Epidermal melanocyte (primary cell): ENCODE data around the gene NADSYN1.

Source experiments
- DNase-seq: peaks from one replicate; pipeline ENCODE4 v3.0.0; 2011; ENCODE audit warnings: low spot score; ENCODE audit not compliant: insufficient read length

The NADSYN1 gene

DNA sequence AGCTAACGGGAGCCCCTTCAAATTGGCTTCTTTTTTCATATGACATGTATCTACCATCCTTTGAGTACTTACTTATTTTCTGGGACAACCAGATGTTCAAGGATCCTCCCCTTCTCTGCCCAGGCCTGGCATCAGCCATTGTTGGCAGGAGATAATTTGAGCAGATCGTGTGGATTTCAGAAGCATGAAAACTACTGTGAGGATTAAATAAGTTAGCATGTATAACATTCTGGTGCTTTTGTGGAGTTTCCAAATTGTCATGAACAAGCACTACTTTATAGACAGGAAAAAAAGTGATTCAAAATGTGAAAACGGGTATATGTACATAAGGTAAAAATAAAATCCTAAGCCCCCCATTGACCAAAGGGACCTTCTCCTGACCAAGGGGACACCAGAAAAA lies 2.1 kb upstream of the NADSYN1 start:
- no peak for DNase-seq

DNA sequence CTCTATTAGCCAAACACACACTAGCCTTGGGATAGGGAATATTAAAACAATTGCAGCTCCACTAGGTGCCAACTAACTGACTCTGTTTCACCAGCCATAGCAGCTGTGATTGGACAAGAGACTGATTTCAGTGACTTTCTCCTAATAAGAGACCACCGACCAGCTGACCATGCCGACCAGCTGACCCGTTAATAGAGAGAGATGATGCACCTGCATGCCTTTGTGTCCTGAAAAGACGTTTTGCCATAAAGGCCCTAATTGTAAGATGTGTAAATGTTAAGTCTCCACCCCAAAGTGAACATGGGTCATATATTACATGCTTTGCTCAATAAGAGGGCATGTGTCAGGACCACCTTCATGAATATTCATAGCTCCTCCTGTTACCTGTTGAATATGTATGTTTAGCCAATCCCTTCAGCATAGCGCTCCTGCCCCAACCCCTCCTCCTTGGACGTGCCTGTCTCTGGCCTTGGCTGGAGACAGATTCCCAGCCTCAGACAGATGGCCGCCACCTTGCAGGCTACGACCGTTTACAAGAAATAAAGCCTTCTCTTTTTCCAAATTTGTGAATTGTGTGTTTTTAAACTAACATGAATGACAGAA lies 1.3 kb upstream of the NADSYN1 start:
- no peak for DNase-seq

DNA sequence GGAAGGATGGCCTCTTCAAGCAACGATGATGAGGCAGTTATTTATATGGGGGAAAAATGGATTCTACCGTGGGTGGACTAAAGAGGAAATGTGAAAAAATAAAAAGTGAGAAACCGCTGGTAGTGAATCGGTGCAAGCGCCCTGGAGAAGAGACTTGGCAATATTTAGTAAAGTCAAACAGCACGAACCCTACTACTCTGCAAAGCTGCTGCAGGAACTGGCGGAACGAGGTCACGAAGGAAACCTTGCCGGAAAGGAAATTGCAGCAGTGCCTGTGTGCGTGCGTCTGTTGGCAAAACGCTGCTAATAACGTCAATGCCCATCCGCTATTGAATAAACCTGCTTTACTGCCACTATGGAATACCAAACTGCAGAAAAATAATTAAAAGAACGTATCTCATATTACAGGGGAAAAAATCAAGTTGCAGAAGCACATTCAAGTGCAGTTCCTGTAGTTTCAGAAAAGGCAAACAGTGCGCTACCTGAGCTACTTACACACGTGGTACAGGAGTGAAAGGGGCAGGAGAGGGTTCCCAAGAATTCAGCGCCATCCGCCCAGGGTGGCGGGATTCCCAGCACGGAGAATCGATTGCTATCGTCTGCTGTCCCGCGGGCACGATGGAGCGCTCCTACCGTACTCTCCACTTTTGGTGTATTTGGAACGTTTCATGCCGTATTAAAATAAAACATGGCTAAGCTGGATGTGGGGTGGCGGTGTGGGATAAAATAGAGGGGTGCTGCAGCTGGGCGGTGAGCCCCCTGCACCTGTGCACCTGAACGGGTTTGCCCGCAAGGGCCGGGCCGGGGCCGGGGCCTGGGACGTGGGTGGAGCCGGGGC lies 585 bp upstream of the NADSYN1 start:
- no peak for DNase-seq

DNA sequence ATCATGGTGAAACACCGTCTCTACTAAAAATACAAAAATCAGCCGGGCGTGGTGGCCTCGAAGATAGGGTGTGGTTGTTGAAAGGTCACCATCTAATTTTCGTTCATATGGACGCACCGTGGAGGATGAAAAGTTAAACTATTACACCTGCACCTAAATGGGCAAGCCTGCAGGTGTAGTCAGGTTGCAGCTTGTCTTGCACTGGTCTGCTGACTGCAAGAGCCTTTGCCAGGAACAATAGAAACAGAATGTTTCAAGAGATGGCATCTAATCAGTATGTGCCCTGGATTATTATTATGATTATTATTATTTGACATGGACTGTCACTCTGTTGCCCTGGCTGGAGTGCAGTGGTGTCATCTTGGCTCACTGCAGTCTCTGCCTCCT lies 908 bp downstream of the NADSYN1 start:
- no peak for DNase-seq

DNA sequence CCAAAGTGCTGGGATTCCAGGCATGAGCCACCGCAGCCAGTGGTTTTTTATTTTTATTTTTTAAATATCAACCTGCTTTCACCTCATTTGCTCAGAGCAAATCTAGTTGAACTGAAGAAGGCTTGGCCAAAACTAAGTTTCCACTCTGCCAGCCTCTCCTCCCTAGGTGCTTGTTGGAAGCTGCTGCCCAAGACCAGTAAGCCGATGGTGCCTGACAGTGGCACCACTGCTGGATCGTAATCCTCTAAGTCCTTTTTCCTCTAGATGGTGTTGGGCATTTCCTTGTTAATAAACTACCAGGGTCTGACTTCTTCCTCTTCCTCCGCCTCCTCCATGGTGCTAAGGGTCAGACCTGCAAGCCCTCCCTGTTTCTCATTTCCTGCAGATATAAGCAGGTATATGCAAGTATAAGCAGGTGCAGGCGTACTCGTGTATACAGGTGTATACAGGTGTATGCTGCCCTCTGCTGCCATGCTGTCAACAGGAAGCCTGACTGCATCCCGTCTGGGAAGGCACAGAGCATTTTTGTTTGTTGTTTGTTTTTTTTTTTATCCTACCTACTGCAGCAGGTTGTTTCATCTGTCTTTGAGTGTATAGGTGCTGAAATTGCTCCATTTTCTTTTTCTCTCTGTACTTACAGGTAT lies 1.6 kb downstream of the NADSYN1 start:
- no peak for DNase-seq

DNA sequence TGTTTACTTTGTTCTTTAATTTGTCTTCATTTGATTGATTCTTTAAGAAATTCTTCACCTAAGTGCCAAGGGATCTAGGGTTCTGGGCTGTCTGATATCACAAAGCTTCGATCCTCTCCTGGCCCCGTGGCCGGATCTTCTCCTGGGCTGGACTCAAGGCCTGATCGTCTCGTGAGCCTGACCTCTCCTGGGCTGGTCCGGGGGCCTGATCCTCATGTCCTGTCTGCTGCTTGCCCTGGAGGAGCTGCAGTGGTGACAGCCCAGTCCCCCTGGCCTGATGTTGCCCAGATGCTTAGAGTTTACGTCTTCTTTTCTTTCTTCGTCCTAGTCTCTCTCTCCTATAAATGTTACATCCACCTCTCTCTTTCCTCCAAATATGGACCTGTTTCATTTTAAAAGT lies 3.3 kb downstream of the NADSYN1 start:
- no peak for DNase-seq

DNA sequence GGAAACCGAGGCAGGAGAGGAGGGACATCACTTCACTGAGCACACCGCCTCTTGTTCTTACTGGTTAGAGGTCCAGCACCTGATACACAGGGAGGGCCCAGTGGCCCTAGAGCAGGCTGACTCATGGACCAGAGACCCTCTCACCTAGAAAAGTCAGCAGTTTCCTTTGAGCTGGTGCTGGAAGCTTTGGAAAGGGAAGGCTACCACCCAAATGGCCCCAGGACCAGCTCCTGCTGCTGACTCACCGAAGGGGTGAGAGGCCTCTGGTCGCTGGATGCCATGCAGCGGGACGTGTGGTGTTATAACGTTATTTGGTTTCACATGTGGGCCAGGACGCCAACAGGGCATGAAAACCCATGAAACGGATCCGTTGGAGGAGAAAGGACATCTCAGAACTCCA lies 3.8 kb downstream of the NADSYN1 start:
- no peak for DNase-seq

DNA sequence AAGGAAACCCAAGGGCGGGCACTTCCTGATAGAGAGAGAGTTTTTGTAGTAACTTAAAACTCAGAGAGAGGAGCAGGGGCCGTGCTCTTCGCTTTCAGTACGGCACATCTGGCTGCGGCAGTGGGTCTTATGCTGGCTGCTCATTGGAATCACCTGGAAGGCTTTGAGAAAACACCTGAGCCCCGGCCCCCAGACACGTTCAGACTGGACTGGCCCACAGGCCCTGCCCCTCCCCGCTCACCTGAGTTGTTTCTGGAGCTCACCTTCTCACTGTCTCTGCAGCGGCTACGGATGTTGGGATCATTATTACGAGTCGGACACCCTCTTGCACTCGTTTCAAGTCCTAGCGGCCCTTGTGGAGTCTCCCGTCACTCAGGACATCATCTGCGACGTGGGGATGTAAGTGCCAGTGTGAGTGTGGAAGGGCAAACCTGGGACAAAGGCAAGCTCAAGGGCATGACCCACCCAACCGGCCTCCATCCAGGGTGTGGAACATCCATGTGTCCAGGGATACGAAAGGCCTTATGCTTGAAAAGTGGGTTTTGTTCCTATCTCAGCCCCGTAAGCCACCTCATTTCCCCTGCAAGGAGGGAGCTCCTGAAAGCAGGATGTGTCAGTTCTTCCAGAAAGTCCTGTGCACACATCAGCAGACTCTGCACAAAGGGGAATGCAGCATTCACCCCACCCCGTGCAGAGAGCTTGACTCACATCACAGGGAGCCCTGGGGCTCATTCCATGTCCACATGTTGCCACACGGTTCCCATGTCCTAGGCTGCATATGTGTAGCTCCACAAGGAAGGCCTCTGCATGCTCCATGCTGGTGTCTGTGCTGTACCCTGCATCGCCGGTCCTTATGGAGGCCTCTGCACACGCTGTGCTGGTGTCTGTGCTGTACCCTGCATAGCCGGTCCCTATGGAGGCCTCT lies 5.4 kb downstream of the NADSYN1 start:
- DNase-seq, result no peak

DNA sequence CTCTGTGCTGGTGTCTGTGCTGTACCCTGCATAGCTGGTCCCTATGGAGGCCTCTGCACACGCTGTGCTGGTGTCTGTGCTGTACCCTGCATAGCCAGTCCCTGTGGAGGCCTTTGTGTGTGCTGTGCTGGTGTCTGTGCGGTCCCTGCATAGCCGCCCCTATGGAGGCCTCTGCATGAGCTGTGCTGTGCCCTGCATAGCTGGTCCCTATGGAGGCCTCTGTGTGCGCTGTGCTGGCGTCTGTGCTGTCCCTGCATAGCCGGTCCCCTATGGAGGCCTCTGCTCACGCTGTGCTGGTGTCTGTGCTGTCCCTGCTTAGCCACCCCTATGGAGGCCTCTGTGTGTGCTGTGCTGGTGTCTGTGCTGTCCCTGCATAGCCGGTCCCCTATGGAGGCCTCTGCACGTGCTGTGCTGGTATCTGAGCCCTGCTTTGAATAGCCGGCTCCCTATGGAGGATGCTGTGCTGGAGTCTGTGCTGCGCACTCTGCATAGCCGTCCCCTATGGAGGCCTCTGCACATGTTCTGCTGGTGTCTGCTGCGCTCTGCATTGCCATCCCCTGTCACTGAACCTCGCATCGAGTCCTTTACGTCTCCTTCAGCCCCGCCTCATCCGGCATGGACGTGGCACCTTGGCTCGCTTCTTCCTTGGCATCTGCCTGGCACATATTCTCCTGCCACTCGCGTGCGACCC lies 6.2 kb downstream of the NADSYN1 start:
- DNase-seq, result no peak

DNA sequence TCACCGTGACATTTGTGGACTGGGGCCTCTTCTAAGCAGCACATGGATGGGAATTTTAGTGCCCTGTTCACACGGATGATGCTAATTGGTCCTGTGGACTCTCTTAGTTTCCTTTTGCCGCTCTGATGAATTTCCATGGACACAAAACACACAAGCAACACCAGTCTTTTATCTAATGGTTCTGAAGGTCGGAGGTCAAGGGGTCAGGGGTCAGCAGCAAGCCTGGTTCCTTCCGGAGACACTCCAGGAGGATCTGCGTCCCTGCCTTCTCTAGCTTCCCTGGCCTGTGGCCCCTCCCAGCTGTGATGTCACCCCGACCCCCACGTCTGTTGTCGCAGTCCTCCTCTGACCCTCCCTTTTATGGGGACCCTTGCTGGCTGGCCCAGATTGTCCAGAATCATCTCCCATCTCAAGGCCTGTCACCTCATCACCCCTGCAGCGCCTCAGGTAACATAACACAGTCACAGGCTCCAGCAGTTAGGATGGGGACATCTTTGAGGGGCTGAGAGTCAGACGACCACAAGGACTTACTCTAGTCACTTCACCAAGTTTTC lies 6.8 kb downstream of the NADSYN1 start:
- DNase-seq, result no peak

DNA sequence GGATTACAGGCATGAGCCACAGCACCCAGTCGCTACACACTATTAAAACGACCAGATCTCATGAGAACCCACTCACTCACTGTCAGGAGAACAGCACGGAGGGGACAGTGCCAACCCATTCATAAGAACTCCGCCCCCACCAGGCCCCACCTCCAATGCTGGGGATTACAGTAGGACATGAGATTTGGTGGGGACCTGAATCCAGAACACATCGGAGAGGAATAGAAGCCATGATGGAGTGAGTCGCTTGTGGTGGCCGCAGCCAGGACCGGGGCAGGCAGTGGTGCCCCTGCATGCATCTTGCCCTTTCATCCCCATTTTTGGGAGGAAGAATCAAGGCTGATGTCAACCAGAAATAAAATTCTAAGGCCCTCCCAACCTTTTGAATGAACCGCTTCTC lies 8.7 kb downstream of the NADSYN1 start:
- no peak for DNase-seq

DNA sequence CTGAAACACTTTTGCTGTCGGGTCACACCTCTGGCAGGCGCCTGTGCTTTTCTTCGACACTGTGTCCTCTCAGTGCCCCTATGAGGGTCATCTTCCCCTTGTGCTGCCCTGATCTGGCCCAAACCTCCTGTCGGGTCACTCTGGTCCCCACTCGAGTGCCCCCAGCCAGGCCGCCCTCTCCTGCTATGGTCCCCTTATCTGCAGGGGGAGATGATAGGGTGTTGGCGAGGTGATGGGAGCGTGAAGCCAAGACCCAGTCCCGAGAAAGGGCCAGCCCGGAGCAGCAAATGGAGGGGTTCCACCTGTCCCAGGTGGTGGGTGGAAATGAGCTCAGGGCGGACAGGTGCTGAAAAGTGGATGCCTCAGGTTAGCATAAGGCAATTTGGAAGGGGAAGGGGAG lies 9.7 kb downstream of the NADSYN1 start:
- DNase-seq, result no peak

DNA sequence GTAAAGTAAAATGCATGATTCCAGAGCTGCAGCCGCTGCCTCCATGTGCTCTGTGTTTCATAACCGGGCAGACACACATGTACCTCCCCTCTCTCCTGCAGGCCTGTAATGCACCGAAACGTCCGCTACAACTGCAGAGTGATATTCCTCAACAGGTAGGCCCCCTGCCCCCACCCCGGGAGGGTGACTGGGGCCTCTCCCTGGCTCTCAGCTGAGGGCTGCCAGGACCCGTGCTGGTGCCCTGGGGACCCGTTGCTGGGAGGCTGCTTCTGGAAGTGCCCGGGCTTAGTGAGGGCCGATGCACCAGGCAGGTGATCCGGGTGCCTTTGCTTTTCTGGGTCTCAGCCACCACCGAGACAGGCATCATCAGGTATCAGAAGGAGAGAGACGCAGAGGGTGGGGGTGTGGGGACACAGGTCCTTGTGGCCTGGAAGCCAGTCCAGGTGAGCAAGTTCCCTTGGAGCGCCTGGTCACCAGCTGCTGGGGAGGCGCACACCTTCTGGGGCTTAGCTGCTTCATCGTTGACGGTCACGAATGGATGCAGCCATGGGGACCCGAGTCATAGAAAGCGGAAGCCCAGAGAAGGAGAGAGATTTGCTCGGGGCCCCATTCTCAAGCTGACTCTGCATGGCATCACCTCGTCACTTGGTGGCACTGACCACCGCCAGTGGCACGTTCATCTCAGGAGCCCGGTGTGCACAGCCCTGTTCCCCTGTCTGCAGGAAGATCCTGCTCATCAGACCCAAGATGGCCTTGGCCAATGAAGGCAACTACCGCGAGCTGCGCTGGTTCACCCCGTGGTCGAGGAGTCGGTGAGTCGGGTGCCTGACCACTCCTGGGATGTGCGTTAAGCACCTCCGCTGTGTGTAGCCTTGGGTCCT lies 10.6 kb downstream of the NADSYN1 start:
- DNase-seq, result no peak

DNA sequence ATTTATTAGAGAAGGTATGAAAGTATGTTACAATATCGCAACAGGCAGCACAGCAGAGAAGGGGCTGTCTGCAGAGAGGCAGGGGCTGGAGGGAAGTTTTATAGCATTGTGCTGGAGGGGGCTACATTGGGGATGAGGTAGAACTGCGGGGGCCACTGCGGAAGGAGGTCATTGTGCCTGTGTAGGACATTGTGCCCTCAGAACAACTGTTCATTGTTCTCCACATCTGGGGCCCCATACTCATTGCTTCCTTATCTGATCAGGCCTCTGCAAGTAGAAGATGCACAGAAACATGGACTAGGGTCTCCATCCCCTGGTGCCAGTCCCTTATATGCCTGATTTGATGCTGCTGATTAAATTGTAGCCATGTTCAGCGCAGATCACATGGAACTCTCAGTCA lies 12.1 kb downstream of the NADSYN1 start:
- DNase-seq, result no peak

DNA sequence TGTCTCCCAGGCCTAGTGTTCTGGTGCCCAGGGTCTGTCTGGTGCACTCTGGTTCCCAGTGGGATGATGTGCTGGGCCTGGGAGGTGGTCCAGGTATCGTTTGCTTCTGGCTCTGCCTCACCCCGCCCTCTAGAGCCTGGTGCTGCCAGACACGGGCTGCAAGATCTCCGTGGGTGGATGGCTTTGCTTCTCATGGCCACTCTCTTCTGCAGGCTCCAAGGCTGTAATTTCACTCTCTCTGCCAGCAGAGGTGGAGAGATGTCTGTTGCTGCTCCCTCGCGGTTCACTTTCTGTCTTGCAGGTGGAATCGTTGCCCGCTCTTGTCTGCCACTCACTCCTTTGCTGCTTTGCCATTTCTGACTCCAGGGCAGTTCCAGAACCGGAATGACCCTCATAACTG lies 13.4 kb downstream of the NADSYN1 start:
- DNase-seq, result no peak

DNA sequence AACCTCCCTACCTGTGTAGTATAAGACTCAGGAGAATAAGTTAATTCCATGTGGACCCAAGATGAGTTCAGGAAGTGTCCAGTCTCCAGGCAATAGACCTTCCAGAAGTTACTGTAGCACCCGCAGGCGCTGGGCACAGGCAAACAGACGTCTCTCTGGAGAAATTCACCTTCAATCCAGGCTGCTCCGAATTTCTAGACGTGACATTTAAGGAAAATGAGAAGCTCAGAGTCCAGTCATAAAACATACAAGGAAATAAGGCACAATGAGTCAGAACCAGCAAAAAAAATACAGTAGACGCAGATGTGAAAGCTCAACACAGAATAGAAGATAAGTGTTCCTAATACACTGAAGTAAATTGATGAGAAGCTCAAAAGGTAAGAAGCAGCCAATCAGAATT lies 14.2 kb downstream of the NADSYN1 start:
- no peak for DNase-seq

DNA sequence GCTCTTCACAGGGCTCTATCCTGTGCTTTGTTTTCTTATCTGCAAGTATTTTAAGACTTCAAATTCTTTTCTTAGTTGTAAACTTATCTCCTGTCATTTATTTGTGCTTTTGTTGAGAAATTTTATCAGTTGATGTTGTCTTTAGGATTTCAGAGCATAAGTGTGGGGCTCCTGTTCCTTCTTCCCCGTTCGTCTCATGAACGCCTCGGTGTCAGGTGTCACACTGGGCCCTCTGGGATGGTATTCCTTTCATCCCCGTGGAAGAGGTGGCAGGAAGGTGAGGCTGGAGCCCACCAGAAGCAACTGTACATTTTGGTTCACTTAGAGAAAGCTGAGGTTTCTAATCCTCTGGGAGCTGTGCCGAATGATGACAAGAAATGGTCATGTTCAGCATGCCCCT lies 17.9 kb downstream of the NADSYN1 start:
- DNase-seq, result no peak

DNA sequence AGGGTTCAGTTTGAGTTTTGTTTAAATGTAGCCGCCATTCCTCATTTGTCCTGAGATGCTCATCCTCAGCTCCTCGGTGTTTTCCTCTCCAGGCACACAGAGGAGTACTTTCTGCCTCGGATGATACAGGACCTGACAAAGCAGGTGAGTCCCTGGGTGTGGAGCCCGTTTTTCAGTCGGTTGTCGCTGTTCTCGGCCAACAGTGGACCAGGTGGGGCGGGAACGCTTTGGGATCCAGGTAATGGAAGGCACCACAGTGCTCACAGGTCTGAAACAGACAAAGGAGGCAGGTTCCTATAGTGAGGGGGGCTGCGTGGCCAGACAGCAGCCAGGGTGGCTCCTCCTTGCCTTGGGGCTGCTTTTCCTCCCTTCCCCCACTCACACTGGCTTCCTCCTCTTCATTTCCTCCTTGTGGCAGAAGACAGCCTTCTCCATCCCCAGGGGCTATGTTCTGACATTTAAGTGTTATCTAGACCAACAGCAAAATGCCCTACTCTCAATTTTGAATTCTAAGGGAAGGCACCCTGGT lies 19.4 kb downstream of the NADSYN1 start:
- DNase-seq, result no peak

DNA sequence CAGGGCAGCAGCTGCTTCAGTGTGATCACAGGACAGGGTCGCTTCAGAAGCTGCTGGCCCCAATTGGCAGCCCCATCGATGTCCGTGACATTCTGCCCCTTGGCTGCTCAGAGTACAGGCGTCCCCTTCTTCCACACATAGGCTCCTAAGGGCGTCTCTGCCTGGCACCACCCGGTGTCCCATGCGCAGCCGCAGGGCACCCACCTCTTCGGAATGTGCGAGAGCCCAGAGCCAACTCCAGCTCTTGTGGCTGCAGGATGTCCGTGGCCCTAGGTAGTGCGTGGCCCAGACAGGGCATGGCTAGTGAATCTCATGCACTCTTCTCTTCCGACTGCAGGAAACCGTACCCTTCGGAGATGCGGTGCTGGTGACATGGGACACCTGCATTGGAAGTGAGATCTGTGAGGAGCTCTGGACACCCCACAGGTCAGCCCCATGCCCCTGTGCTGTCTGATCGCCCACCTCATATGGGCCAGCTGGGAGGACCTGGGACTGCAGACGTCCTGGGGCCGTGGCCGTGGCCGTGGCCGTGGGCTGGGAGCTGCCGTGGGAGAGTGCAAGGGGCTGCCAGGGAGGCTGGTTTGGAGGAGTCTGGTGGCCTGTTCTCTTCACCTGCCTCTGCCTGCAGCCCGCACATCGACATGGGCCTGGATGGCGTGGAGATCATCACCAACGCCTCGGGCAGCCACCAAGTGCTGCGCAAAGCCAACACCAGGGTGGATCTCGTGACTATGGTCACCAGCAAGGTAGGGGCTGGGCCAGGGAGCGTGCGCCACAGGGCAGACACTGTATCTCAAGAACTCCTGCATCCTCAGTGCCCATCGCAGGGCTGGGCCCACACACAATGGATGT lies 20.2 kb downstream of the NADSYN1 start:
- no peak for DNase-seq
